GM18526 (cell line): ENCODE data around the gene CHMP1B.

Experiments used
- POLR2A ChIP-seq: IDR thresholded peaks from 3 replicates; pipeline ENCODE4 v1.6.1; 2011; ENCODE audit not compliant: insufficient read length; ENCODE audit errors: extremely low read depth

Gene CHMP1B

GRCh38 chr18:11823545-11823944 is 27.7 kb upstream of the CHMP1B start:
- TF ChIP-seq POLR2A: no peak

- TF ChIP-seq POLR2A: no peak
Measured at GRCh38 chr18:11826836-11827235, 24.4 kb upstream of the CHMP1B start.

DNA sequence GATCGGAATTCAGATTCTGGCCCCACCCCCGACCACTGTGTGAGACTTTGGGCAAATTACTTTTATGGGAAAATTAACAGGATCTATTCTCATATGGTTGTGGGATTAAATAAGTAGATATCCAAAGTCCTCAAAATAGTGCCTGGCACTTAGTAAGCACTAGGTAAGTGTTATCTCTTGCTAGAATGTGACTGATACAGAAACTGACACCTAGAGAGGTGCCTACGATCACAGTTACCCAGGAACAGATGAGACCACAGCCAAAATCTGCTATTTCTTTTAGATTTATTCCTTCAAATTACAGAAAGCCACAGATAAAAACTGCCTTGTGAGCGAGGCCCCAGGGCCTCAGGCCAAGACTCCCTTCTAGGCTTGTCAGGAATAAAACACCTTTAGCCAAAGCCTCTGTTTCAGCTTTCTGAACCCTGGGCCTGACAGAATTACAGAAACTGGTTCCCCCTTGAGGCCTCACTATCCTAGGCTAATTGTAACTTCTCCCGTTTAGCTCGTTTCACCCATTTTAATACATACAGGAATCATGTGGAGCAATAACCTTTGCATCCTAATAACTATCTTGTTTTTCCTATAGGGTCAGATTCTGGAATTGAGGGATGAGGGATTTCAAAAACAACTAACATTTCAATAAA is 22.3 kb upstream of the CHMP1B start:
- TF ChIP-seq POLR2A: no peak

DNA sequence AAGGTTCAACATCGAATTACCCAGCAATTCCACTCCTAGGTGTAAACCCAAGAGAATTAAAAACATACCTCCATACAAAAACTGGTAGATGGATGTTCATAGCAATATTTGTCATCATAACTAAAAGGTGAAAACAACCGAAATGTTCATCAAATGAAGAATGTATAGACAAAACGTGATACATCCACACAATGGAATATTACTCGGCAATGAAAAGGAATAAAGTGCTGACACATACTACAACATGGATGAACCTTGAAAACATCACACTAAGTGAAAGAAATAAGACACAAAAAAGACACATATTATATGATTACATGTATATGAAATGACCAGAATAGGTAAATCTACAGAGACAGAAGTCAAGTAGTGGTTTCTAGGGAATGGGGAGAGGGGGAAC is 20.6 kb upstream of the CHMP1B start:
- no peak for TF ChIP-seq POLR2A

DNA sequence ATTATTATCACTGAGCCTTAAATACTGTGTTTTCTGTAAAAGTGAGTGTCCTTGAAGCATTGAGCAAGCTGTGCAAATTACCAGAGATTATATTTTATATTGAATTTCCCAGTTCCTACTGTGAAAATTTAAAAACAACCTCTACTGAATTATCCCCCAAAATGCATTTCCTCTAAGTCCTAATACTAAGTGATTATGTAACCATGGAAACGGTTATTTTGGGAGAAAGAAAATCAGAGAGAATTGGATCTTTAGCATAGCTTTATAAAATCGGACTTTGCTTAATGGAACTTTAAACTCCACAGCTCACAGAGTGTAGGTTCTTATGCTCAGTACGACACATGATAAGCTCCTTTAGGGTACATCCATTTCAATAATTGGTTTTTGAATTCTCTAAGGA is 19.3 kb upstream of the CHMP1B start:
- no peak for TF ChIP-seq POLR2A

GRCh38 chr18:11834772-11835171 is 16.4 kb upstream of the CHMP1B start:
- TF ChIP-seq POLR2A: no peak

- no peak for TF ChIP-seq POLR2A
Measured at GRCh38 chr18:11839556-11839955, 11.7 kb upstream of the CHMP1B start.

DNA sequence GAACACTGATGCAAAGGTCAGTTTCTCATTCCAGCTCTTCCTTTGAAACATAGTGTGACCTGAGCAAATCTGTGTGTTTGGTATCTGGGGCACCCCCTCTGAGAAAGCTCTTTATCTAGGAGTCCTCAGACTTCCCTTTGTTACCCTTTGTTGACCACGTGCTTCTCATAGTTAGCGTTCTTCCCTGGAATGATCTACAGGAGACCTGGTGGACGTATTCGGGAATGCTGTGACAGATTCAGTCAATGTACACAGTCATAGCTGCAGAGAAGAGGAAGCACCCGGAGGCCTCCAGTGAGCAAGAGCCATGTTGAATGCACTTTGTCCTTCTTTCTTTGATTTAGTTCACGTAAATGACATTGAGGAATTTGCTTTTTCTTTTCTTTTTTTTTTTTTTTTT is 10.7 kb upstream of the CHMP1B start:
- no peak for TF ChIP-seq POLR2A

GRCh38 chr18:11842562-11842961 is 8.7 kb upstream of the CHMP1B start:
- no peak for TF ChIP-seq POLR2A

GRCh38 chr18:11844436-11844835 is 6.8 kb upstream of the CHMP1B start:
- no peak for TF ChIP-seq POLR2A

DNA sequence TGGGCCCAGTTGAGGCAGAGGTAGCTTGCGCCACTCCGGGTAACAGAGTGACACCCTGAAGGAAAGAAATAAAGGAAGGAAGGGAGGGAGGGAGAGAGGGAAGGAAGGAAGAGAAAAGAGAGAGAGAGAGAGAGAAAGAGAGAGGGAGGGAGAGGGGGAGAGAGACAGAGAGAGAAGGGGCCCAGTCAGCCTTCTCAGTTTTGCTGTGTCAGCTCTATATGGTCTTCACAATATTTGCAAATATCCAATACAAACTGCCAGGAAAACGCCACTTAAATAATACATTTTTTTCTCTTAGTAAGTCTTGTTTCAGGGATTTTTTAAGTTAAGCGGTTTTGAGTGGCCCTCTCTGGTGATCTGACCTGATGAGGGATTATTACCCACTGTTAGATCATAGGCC is 5.6 kb upstream of the CHMP1B start:
- no peak for TF ChIP-seq POLR2A

DNA sequence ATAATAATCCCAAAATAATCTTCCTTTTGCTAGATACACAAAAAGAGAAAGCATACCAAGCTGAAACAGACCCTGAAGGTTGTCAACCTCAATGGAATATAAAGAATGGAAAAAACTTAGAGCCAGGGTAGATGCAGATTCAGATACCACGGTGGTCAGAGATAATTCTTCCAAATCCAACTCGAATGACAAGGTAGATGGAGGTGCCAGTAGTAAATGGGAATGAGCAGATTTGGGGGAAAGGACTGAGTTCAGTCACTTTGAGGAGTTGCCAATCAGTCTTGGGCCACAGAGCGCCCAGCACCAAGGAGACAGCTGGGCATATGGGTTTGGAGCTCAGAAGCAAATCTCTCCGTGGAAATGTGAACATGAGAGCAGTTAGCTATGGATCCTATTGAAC is 3.4 kb upstream of the CHMP1B start:
- no peak for TF ChIP-seq POLR2A

- TF ChIP-seq POLR2A: no peak
Measured at GRCh38 chr18:11849279-11849678, 1.9 kb upstream of the CHMP1B start.

DNA sequence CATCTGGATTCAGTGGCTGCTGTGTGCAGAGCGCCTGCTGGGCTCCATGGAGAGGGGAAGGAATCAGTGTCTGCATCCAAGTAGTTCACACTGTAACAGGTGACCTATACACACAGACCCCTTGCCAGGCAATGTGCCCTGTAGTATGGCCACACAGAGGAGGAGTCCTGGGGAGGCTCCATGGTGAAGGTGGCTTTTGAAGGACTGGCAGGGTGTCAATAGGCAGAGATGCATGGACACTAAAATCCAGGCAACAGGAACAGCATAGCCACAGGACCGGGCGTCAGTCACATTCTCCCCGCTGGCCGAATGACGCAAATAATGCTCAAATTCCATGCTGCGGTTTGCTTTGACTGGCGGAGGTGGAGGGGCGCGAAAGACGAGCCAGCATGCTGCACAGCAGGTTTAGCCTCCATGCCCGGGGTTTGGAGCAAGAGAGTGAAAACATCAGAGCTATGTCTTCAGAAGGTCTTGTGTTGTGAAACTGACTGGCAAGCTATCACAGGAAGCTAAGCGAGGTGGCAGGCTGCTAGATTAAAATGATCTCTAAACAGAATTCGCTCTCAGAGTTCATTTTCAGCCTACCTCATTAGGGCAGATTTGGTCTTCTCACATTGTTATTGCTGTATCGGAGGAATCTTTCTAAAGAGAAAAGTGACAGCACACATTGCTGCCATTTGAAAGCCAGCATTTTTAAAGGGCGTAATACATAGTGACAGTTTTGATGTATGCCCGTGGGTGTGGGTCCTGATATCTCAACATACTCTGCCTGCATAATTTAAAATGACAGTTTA is 1.2 kb upstream of the CHMP1B start:
- no peak for TF ChIP-seq POLR2A

DNA sequence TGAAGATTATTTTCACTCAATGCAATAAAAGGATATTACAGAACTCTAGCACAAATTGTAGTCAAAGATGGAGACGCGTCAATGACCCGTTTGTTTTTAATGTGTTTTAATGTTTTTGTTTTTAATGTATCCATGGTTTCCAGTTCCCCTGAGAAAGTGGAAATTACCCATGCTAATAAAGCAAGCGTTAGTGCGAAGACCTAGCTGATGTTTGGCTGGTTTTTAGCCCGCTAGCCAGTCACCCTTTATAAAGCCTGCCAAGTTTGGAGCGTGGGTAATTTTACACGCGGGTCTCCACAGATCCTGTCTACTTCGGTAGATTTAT is 430 bp upstream of the CHMP1B start:
- no peak for TF ChIP-seq POLR2A

GRCh38 chr18:11851806-11852337 is 659 bp downstream of the CHMP1B start:
- no peak for TF ChIP-seq POLR2A

DNA sequence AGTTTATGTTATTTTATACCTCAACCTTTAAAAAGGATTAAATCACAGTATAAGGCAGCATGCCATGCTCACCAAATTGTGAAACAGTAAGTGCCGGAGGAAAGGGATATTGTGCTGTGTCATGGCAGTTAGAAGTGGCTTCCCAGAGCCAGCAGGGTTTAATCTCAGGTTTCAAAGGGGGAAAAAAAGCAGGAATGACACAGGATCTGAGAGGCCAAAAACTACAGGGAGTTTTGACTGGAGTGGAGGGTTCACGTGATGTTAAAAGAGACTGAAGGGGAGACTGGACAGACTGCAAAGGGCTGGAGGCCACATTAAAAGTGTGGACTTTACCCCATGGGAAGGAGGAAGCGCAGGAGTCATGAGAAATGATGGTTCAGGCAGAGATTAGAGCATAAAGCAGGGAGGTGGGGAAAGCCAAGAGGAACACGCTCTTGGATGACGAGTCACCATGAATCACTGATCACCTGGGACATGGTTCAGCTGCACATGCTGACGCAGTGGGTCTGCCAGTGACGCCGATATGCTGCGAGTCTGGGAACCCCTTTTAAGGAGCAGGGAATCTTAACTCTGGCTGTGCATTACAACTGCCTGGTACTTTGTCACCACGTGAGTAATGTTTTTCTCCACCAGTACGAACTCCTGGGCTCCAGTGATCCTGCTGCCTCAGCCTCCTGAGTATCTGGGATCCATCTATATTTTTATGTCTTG is 6.1 kb downstream of the CHMP1B start:
- TF ChIP-seq POLR2A: no peak
